HepG2 (cell line): ENCODE measurements around the gene PLPP7. TPM values are rescaled to one million over a fixed set of nuclear protein-coding genes. Genes with fewer than 3 reads are reported as not detected.
A peak's percentile ranks its signal among the peaks of the same experiment; 100 is the strongest.

Experiments
- ATAC-seq: fragments of 200-7000 bp; cut with Tn5 transposase; 3 replicates; pipeline ENCODE4 v1.9.1; 2020; ENCODE audit warnings: mild to moderate bottlenecking, moderate library complexity
- BruUV-seq: library from RNA; stranded (reverse); fragments of 400-500 nt; replicated peaks from 2 replicates; lab custom pipeline; 2021; lab: Mats Ljungman, UMichigan
- CTCF ChIA-PET: fragments of 300-600 bp; formaldehyde crosslinking; extraction: SDS; loops from one replicate; lab custom pipeline; 2021; ENCODE audit warnings: low total read pairs, inconsistent platforms, low intra/inter-chr PET ratio; lab: Yijun Ruan, JAX
- POLR2A ChIA-PET: fragments of 350-600 bp; sonication (Branson Sonifier 250); formaldehyde crosslinking; loops from one replicate; lab custom pipeline; 2020; ENCODE audit warnings: antibody characterized with exemption, inconsistent platforms; lab: Yijun Ruan, JAX
- DNase-seq: peaks from one replicate; pipeline ENCODE4 v3.0.0-alpha.2; 2015; ENCODE audit warnings: low spot score
- FAIRE-seq: peaks from 3 replicates; lab custom pipeline; 2011; peaks lifted over from hg19 to GRCh38; lab: Jason Lieb, UNC
- H2AFZ ChIP-seq: one replicate; pipeline ENCODE4 v1.6.1; 2011; ENCODE audit warnings: low read length, inconsistent platforms
- H3K27ac ChIP-seq: fragments of 300-600 bp; 3 replicates; pipeline ENCODE4 v1.8.0; 2011; ENCODE audit warnings: mixed run types, mild to moderate bottlenecking, mixed read lengths, low read length, inconsistent platforms; ENCODE audit not compliant: insufficient read depth; ENCODE audit errors: extremely low read length
- H3K27me3 ChIP-seq, 2 experiments: fragments of 200-600 bp in 1 of 2; 2 replicates in 1 of 2; 3 replicates in 1 of 2; pipeline versions ENCODE4 v1.6.0 to v1.8.0; 2011; ENCODE audit warnings: low read length in 2 of 2, mild to moderate bottlenecking in 2 of 2, moderate library complexity in 2 of 2, inconsistent platforms in 1 of 2; ENCODE audit not compliant: insufficient read depth in 2 of 2, control insufficient read depth in 1 of 2
- H3K36me3 ChIP-seq, 2 experiments: fragments of 200-600 bp in 1 of 2; replicated peaks in 1 of 2; 2 replicates in 1 of 2; 3 replicates in 1 of 2; pipeline versions ENCODE4 v1.5.1 to v1.8.0; 2011; ENCODE audit warnings: low read length in 2 of 2, inconsistent platforms in 1 of 2; ENCODE audit not compliant: insufficient read depth in 2 of 2, control insufficient read depth in 1 of 2
- H3K4me1 ChIP-seq: 2 replicates; pipeline ENCODE4 v1.5.1; 2012; ENCODE audit warnings: low read length, inconsistent platforms; ENCODE audit not compliant: insufficient read depth
- H3K4me2 ChIP-seq: 2 replicates; pipeline ENCODE4 v1.6.0; 2011; ENCODE audit warnings: low read depth, low read length, inconsistent platforms
- H3K4me3 ChIP-seq, 3 experiments: fragments of 200-600 bp in 1 of 3; sonication (generic), shearing (Covaris generic) in 1 of 3; replicated peaks in 1 of 3; 2 replicates each; pipeline ENCODE4 v1.5.1; 2011 to 2016; ENCODE audit warnings: low read length in 3 of 3, inconsistent platforms in 2 of 3, low read depth in 2 of 3, mild to moderate bottlenecking in 2 of 3, control low read depth in 1 of 3, mixed read lengths in 1 of 3; ENCODE audit not compliant: insufficient read depth in 1 of 3
- H3K79me2 ChIP-seq: one replicate; pipeline ENCODE4 v1.6.1; 2011; ENCODE audit warnings: low read length, inconsistent platforms; ENCODE audit not compliant: insufficient read depth
- H3K9ac ChIP-seq: 2 replicates; pipeline ENCODE4 v1.6.0; 2011; ENCODE audit warnings: mild to moderate bottlenecking, low read depth, low read length, inconsistent platforms; ENCODE audit not compliant: insufficient read depth
- H3K9me3 ChIP-seq: 2 replicates; pipeline ENCODE4 v1.5.1; 2012; ENCODE audit warnings: mild to moderate bottlenecking, low read length
- H4K20me1 ChIP-seq: 2 replicates; pipeline ENCODE4 v1.6.0; 2011; ENCODE audit warnings: inconsistent platforms, mild to moderate bottlenecking, low read length, moderate library complexity; ENCODE audit not compliant: insufficient read depth
- MAFF ChIP-seq: IDR thresholded peaks from 2 replicates; pipeline ENCODE4 v1.6.1; 2011; ENCODE audit warnings: low read depth, low read length, improper control_type of control experiment
- MAFK ChIP-seq, 2 experiments: IDR thresholded peaks in 1 of 2; conservative IDR thresholded peaks in 1 of 2; 2 replicates each; pipeline ENCODE4 v1.6.1; 2011; ENCODE audit warnings: improper control_type of control experiment in 2 of 2, low read length in 2 of 2
- WGBS: methylation state at CpG from one replicate; pipeline ENCODE4 v1.1.6; 2017; ENCODE audit warnings: low lambda C conversion rate; 5-methylcytosine and 5-hydroxymethylcytosine counted together
- in situ Hi-C: cut with HindIII; loops from 2 replicates; pipeline ENCODE4 v1.10.0; 2017; ENCODE audit warnings: low pct_unique_long_range_greater_than_20kb; ENCODE audit not compliant: extremely low pct_ligation_motif_present
- intact Hi-C: fragments of 100-400 bp; cut with micrococcal nuclease; formaldehyde crosslinking; loops from one replicate; pipeline ENCODE4 v1.10.0; 2022; ENCODE audit not compliant: unreplicated experiment
- polyA plus RNA-seq, 8 experiments: library from polyadenylated mRNA; depleted of rRNA in 3 of 8; stranded (reverse) in 7 of 8; unstranded in 1 of 8; fragments of >200 nt; fragmentation: Illumina TruSeq in 4 of 8; extraction: Trizol in 4 of 8; gene quantifications; 2 replicates each; pipeline versions ENCODE4 v1.2.1 to v1.2.3, GENCODE V29; 2011 to 2016; ENCODE audit warnings: low read depth in 4 of 8, missing spikeins in 1 of 8, mixed read lengths in 1 of 8; ENCODE audit not compliant: insufficient read depth in 1 of 8
- total RNA-seq, 5 experiments: library from RNA; depleted of rRNA; stranded (reverse); fragments of >200 nt; fragmentation: Illumina TruSeq; extraction: Trizol; gene quantifications; 2 replicates each; pipeline ENCODE4 v1.2.3, GENCODE V29; 2016; ENCODE audit warnings: low read depth in 1 of 5
- TF ChIP-seq, protein P1 (sequence below): fragments of 450-650 bp; IDR thresholded peaks from 2 replicates; pipeline ENCODE4 v1.6.1; 2016
- TF ChIP-seq, protein P2 (sequence below): IDR thresholded peaks from 2 replicates; pipeline ENCODE4 v1.6.1; 2016; ENCODE audit warnings: mild to moderate bottlenecking, missing biosample characterization, missing genetic modification reagents

PLPP7 gene
- total and polyA plus RNA-seq, 2 of the 13 experiments (the other 11 are each of a cell fraction or from before 2014, with no cell fraction given), result 0.33 to 1.2 TPM

DNA sequence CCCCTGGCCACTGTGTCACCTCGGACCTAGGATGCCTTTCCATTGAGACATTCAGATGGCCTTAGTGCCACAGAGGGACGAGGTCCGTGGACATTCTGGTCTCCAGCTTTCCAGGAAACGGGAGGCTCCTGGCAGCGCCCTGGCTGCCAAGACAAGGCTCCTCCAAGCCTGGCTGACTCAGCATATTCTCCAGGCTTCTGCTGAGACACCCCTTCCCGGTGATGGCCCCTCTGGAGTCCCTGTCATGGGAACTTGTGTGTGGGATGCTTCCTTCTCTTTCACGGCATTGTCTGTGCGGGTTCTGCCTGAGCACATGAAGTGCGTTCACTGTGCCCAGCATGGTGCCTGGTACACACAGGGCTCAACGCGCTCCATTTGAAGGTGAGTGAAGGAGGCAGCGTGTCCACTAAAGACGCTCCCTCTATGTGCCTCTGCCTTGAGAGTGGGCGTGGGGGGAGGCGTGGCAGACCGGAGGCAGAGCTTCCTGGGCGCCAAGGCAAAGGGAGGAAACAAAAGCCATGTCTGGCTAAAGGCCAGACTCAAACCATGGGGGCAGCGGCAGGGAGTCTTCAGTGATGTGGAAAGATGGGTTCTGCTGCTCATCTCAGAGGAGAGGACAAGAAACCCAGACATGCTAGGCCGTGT lies 58.0 kb downstream of the PLPP7 start:
- TF ChIP-seq, protein P1, sequence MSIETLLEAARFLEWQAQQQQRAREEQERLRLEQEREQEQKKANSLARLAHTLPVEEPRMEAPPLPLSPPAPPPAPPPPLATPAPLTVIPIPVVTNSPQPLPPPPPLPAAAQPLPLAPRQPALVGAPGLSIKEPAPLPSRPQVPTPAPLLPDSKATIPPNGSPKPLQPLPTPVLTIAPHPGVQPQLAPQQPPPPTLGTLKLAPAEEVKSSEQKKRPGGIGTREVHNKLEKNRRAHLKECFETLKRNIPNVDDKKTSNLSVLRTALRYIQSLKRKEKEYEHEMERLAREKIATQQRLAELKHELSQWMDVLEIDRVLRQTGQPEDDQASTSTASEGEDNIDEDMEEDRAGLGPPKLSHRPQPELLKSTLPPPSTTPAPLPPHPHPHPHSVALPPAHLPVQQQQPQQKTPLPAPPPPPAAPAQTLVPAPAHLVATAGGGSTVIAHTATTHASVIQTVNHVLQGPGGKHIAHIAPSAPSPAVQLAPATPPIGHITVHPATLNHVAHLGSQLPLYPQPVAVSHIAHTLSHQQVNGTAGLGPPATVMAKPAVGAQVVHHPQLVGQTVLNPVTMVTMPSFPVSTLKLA, result no peak
- TF ChIP-seq, protein P2, sequence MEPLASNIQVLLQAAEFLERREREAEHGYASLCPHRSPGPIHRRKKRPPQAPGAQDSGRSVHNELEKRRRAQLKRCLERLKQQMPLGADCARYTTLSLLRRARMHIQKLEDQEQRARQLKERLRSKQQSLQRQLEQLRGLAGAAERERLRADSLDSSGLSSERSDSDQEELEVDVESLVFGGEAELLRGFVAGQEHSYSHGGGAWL (CRISPR knock-in tag), result no peak
- TF ChIP-seq MAFF (peak; percentile 93), MAFK (conservative IDR thresholded peaks at IDR 0.05 in 1 of 2, IDR thresholded peaks at IDR 0.05 in 1 of 2; ENCODE audit: low read length in 2 of 2) (peak; percentile 93 to 96)
- Histone ChIP-seq H3K9ac (no peak overlapping the region), H3K36me3 (no peaks in the 10 kb centered on the region), H3K4me3 (no peak overlapping the region), H3K79me2 (no peaks in the 10 kb centered on the region), H3K27ac (no peak overlapping the region), H3K4me1 (peaks cover 46% of the 10 kb centered on the region), H3K27me3 (no peaks in the 10 kb centered on the region), H2AFZ (no peak overlapping the region), H4K20me1 (no peaks in the 10 kb centered on the region), H3K4me2 (no peak overlapping the region), H3K9me3 (no peaks in the 10 kb centered on the region)
- WGBS, result 14% methylated on average over 6 of the region's 19 CpGs
- POLR2A ChIA-PET, result no interaction called here
- intact Hi-C loops, result no loop called here
- CTCF ChIA-PET, result no interaction called here
- DNase-seq (no peak), ATAC-seq (no peak), FAIRE-seq (no peak)
- BruUV-seq, result no TSS peak
- in situ Hi-C loops, result no loop called here
